GM19397 (cell line): ENCODE measurements around the gene DPYSL3.

Source experiments
- ATAC-seq: cut with Tn5 transposase; IDR thresholded peaks from one replicate; pipeline ENCODE4 v1.9.1; 2021; ENCODE audit warnings: mild to moderate bottlenecking, moderate library complexity; ENCODE audit not compliant: unreplicated experiment

DPYSL3 gene

DNA sequence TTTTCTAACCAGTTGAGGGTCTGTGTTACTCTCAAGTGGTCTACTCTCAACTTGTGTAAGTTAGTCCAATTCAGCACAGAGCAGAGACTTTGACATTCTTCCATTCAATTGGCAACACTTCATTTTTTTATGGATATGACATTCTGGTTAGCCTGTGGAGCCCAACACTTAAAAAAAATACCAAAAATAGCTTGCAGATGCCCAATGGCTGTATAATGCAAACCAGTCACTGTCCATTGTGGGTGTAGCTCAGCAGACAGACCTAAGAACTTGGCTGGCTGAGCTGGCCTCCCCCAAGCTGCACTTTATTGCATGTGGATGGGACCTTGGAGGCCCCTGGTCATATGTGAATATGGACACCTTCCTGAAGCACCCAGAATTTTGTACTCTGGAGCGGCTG lies 103.2 kb downstream of the DPYSL3 start:
- ATAC-seq, result no peak

GRCh38 chr5:147404706-147405105 lies 105.2 kb downstream of the DPYSL3 start:
- ATAC-seq, result peak; percentile 18

DNA sequence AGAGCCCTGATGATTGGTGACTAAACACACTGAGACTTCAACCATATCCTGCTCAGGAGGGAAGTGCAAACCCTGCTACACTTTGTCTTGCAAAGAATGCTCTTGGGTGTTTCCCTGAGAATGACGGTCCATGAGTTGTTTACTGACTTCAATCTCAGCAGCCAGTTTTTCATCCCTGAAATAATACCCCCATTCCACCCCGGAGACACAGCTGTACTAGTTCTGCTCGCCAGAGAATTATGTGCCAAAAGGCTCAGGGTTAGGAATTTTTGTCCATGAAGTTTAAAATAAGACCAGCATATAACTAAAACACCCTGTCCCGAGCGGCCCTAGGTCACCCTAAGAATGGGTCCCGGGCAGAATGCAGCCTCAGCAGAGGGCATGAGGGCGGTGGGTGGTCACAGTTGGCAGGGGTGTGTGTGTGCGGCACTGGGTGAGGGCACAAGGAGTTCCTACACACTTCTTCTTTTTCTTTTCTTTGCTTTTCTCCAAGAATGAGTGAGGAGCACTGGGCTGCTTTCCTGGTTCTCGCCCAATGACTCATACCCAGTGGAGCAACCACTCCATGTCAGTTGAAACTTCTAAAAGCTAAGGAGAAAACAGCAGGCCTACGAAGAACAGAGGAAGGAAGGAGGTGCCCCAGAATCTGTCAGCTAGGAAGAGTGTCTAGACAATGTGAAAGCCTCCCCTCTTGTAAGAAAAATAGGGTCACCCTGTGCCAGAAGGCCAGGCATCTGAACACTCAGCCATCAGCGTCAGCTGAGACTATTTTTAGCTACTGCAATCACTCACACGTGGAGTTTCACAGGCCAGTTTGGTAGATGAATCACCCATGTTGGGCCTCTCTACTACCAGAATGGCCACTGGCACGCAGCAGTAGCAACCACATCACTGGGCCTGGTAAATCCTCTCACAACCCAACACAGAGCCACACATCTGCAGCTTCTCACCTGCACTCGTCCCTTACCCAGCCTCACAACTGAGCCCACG lies 105.9 kb downstream of the DPYSL3 start:
- peak; percentile 95 for ATAC-seq

- ATAC-seq, result no peak
Measured at GRCh38 chr5:147400881-147401280, 109.0 kb downstream of the DPYSL3 start.

- ATAC-seq, result no peak
Measured at GRCh38 chr5:147400126-147400809, 109.6 kb downstream of the DPYSL3 start.

- no peak for ATAC-seq
Measured at GRCh38 chr5:147398860-147399259, 111.0 kb downstream of the DPYSL3 start.

DNA sequence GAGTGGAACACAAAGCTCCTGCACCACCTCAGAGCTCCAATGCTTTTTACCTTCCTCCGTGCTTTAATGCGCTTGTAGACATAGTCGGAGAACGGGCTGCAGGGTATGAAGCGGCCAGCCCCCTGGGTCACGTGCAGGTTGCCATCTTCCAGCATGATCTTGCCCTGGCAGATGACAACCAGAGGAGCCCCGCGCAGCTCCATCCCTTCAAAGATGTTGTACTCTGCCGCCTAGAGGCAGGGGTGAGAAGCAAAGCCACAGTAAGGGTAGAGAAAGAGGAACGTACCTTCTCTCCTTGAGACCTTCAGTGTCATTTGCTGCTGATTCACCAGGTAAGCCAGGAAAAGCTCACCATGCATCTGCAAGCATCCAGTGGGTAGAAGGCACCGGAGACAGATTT lies 112.3 kb downstream of the DPYSL3 start:
- no peak for ATAC-seq

- ATAC-seq, result no peak
Measured at GRCh38 chr5:147396070-147396823, 113.6 kb downstream of the DPYSL3 start.

GRCh38 chr5:147393874-147394672 lies 115.8 kb downstream of the DPYSL3 start:
- ATAC-seq, result no peak

DNA sequence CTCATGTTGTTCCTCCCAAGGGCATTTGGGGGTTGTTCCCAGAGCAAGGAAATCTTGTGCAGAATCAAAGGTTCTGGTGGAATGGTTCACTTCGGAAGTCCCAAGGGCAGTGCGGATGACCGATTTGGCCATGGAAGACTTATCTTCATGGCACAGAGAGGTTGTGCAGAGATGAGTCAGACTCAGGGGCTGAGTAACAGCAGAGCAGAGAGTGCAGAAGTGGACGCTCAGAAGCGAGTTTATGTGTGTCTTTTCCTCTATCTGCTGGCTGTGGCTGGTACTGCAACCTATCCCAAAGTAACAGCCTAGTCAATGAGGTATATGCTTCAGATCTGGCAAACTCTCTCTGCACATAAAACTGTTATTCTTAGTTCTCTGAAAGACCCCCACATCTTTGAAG lies 118.1 kb downstream of the DPYSL3 start:
- peak; percentile 66 for ATAC-seq

GRCh38 chr5:147390654-147391225 lies 119.1 kb downstream of the DPYSL3 start:
- ATAC-seq, result no peak

- ATAC-seq, result no peak
Measured at GRCh38 chr5:147388184-147389108, 121.4 kb downstream of the DPYSL3 start.

DNA sequence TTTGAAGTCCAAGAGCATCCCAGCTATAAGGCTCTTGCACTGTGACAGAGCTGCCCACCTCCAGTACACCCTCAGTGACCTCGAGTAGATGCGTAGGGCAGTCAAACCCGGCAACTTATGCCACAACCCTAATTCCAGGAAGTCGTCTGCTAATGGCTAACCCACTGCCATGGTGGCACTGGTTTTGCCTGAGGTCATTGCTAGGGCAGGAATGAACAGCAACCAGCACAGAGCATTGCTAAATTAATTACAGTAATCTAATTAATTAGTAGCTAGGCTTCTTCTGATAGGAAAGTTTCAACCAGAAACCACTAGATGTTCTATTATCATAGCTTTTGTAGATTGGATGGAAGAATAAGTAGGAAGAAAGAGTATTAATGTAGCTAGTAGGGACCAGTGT lies 122.8 kb downstream of the DPYSL3 start:
- no peak for ATAC-seq

GRCh38 chr5:147384346-147385193 lies 125.3 kb downstream of the DPYSL3 start:
- ATAC-seq, result no peak

- no peak for ATAC-seq
Measured at GRCh38 chr5:147382776-147383175, 127.1 kb downstream of the DPYSL3 start.

- no peak for ATAC-seq
Measured at GRCh38 chr5:147381555-147381954, 128.3 kb downstream of the DPYSL3 start.

DNA sequence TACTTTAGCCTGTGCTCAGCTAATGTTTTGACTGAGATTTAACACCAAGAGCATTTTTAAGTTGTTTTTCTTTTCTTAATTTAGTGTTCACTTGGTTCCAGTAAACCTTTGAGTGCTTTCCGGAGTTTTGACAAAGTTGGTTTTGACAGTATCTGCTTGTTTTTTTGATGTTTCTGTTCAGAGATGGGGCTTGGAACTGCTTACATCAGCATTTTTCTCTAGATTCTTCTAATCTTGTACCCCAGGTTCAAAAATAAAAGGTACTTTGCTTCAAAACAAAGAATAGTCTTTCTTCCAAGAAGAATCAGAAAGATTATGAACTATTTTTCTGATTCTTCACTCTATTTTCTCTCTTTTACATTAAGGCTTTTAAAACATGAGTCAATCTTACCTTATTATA lies 132.2 kb downstream of the DPYSL3 start:
- ATAC-seq, result no peak

DNA sequence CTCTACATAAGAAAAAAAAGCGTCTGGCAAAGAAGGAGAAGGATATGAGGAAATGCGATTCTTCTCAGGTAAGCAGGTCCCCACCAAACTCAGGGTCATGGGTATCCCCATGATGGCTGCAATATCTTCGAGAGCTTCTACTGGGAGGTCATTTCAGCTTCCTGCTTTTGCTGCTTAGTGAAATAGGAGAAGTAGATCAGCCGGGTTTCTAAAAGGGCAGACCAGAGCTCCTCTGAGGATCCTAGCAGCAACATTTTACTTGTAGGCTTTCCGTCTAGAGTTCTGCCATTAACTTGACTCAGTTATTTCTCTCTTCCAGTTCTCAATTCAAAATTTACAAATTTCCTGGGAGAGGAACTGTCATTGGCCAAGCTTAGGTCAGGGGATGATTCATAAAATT lies 134.7 kb downstream of the DPYSL3 start:
- no peak for ATAC-seq
